NB4 (cell line): Measurements from ENCODE around the gene ZNF239.

Source experiments
- CTCF ChIP-seq: IDR thresholded peaks from one replicate; pipeline ENCODE4 v1.5.1; 2012; ENCODE audit warnings: low read depth, low read length
- MYC ChIP-seq: IDR thresholded peaks from 2 replicates; pipeline ENCODE4 v1.6.1; 2011; ENCODE audit warnings: low read depth, low read length
- POLR2A ChIP-seq: IDR thresholded peaks from 2 replicates; pipeline ENCODE4 v1.6.1; 2011; ENCODE audit warnings: mild to moderate bottlenecking; ENCODE audit not compliant: insufficient read length; ENCODE audit errors: extremely low read depth
- TF ChIP-seq, protein P1 (sequence below): IDR thresholded peaks from 2 replicates; pipeline ENCODE4 v1.6.1; 2011; ENCODE audit warnings: low read depth, low read length

DNA sequence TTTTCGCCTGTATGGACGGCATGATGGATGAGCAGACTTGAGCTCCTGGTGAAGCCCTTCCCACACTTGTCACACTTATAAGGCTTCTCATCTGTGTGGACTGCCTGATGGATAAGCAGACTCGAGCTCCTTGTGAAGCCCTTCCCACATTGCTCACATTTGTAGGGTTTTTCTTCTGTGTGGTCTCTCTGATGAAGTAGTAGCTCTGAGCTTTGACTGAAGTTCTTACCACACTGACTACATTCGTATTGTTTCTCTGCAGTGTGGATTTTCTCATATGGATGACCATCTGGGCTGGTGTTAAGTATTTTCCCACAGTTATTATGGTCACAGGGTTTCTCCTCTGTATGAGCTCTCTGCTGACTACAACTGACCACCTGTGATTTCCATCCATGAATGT lies 17.2 kb downstream of the ZNF239 start:
- no peak for TF ChIP-seq CTCF
- TF ChIP-seq POLR2A, result no peak
- no peak for TF ChIP-seq MYC
- TF ChIP-seq, protein P1, sequence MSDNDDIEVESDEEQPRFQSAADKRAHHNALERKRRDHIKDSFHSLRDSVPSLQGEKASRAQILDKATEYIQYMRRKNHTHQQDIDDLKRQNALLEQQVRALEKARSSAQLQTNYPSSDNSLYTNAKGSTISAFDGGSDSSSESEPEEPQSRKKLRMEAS, result no peak
